Spleen (tissue), 11 donors: ENCODE results near the gene MAPK1. TPM values are rescaled to one million over a fixed set of nuclear protein-coding genes. Genes with fewer than 3 reads are reported as not detected.

Source experiments
- DNase-seq: peaks from one replicate; pipeline ENCODE4 v3.0.0-alpha.2; 2020
- H3K27ac ChIP-seq, 8 donors: fragments of 200-600 bp; sonication (generic) in 7 of 8; 1 replicate in 4 of 8; 2 replicates in 4 of 8; pipeline versions ENCODE4 v1.5.0 to v1.8.0; 2016 to 2021; ENCODE audit warnings: inconsistent platforms in 4 of 8, mild to moderate bottlenecking in 4 of 8, moderate library complexity in 1 of 8
- H3K27me3 ChIP-seq, 7 donors: fragments of 200-600 bp; sonication (generic) in 6 of 7; replicated peaks in 1 of 7; 1 replicate in 4 of 7; 2 replicates in 3 of 7; pipeline versions ENCODE4 v1.5.0 to v1.8.0; 2016 to 2021; ENCODE audit warnings: inconsistent platforms in 3 of 7, mild to moderate bottlenecking in 1 of 7
- H3K36me3 ChIP-seq, 6 donors: fragments of 200-600 bp; sonication (generic) in 5 of 6; 1 replicate in 4 of 6; 2 replicates in 2 of 6; pipeline versions ENCODE4 v1.5.0 to v1.8.0; 2016 to 2021; ENCODE audit warnings: inconsistent platforms in 2 of 6
- H3K4me1 ChIP-seq, 6 donors: fragments of 200-600 bp; sonication (generic) in 5 of 6; 1 replicate in 3 of 6; 2 replicates in 3 of 6; pipeline versions ENCODE4 v1.5.0 to v1.8.0; 2016 to 2021; ENCODE audit warnings: inconsistent platforms in 3 of 6
- H3K4me3 ChIP-seq, 8 donors: fragments of 200-600 bp; sonication (generic) in 7 of 8; 1 replicate in 4 of 8; 2 replicates in 4 of 8; pipeline versions ENCODE4 v1.5.0 to v1.8.0; 2016 to 2021; ENCODE audit warnings: inconsistent platforms in 4 of 8, mild to moderate bottlenecking in 4 of 8, moderate library complexity in 2 of 8
- H3K9me3 ChIP-seq, 8 donors: fragments of 200-600 bp; sonication (generic) in 7 of 8; 1 replicate in 4 of 8; 2 replicates in 4 of 8; pipeline versions ENCODE4 v1.5.0 to v1.8.0; 2016 to 2021; ENCODE audit warnings: inconsistent platforms in 4 of 8
- POLR2A ChIP-seq, 3 donors: fragments of 450-650 bp; IDR thresholded peaks; one replicate each; pipeline ENCODE4 v1.5.1; 2017; ENCODE audit warnings: antibody characterized with exemption in 3 of 3, mild to moderate bottlenecking in 1 of 3
- POLR2AphosphoS5 ChIP-seq, 3 donors: sonication (generic); formaldehyde crosslinking; IDR thresholded peaks; one replicate each; pipeline ENCODE4 v1.5.1; 2017; ENCODE audit warnings: antibody characterized with exemption in 3 of 3
- WGBS, 5 donors: extraction: QIAGEN DNeasy Blood & Tissue Kit in 3 of 5; methylation state at CpG; one replicate each; pipeline versions ENCODE4 v1.1.5 to v1.1.7; 2013 to 2018; 5-methylcytosine and 5-hydroxymethylcytosine counted together
- intact Hi-C: fragments of 100-400 bp; cut with DNase I; formaldehyde crosslinking; loops from one replicate; pipeline ENCODE4 v1.15.0; 2023; ENCODE audit warnings: low total_unique reads
- polyA plus RNA-seq, 3 donors: library from polyadenylated mRNA; stranded (reverse); fragments of 200-250 nt; gene quantifications; one replicate each; pipeline ENCODE4 v1.2.1, GENCODE V29; 2013
- total RNA-seq, 7 donors: library from RNA; depleted of rRNA in 3 of 7; stranded (reverse); fragments of >200 nt in 3 of 7; fragmentation: NEBNext Ultra II Directional in 4 of 7; extraction: Animal tissue kit (Norgen Biotek cat#: 25700) in 4 of 7; gene quantifications; one replicate each; pipeline versions ENCODE4 v1.1.0 to v1.2.1, GENCODE V29; 2016 to 2021
- TF ChIP-seq, protein P1 (sequence below), 11 experiments: fragments of 200-600 bp in 7 of 11; fragments of 450-650 bp in 4 of 11; sonication (generic) in 4 of 11; IDR thresholded peaks in 8 of 11; conservative IDR thresholded peaks in 3 of 11; 1 replicate in 7 of 11; 2 replicates in 4 of 11; pipeline versions ENCODE4 v1.4.0 to v1.8.0; 2016 to 2021; ENCODE audit warnings: antibody characterized with exemption in 11 of 11, inconsistent platforms in 4 of 11, mild to moderate bottlenecking in 1 of 11
- donor health status: healthy with polysubstance abuse.
- donor health status: DM: no; HTN: no; CAD: no; lungs with moderate emphysema.
- donor health status: DM: no; HTN: no; CAD: no.
- donor health status: Bipolar disorder and iron deficiency.
- donor health status: healthy.
- donor health status: DM: no; HTN: no; CAD: no.
- donor health status: DM: yes; HTN: yes; CAD: no.

Gene MAPK1
- total and polyA plus RNA-seq, 10 donors = 11.6 to 165 (median 106) TPM

DNA sequence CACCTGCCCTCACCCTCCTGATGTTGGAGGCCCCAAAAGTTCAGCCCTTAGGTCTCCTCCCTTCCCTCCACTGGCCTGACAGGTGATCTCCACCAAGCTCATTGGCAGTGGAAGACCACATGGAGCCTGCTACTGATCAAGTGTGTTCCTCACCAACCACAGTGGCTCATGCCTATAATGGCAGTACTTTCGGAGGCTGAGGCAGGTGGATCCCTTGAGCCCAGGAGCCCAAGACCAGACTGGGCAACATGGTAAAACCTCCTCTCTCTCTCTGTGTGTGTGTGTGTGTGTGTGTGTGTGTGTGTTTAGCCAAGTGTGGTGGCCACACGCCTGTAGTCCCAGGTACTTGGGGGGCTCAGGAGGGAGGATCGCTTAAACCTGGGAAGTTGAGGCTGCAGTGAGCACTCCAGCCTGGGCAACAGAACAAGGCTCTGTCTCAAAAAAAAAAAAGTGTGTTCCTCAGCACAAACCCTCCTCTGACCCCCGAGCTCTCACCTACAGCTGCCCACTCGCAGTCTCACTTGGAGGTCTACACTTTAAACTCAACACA is 127.5 kb downstream of the MAPK1 start:
- Histone ChIP-seq H3K27ac (no peak overlapping the region), H3K4me1 (peaks cover under 1 to 19% (median 9%) of the 10 kb centered on the region in 6 donors), H3K9me3 (no peaks in the 10 kb centered on the region), H3K4me3 (no peak overlapping the region), H3K27me3 (no peaks in the 10 kb centered on the region), H3K36me3 (no peaks in the 10 kb centered on the region)
- intact Hi-C loops = no loop called here
- 88 to 96% (median 95%) methylated on average over 5 of the region's 5 CpGs for WGBS, 5 donors
- no peak for TF ChIP-seq POLR2A (IDR thresholded peaks at IDR 0.05)
- no peak for TF ChIP-seq POLR2AphosphoS5 (IDR thresholded peaks at IDR 0.05)
- TF ChIP-seq, protein P1, sequence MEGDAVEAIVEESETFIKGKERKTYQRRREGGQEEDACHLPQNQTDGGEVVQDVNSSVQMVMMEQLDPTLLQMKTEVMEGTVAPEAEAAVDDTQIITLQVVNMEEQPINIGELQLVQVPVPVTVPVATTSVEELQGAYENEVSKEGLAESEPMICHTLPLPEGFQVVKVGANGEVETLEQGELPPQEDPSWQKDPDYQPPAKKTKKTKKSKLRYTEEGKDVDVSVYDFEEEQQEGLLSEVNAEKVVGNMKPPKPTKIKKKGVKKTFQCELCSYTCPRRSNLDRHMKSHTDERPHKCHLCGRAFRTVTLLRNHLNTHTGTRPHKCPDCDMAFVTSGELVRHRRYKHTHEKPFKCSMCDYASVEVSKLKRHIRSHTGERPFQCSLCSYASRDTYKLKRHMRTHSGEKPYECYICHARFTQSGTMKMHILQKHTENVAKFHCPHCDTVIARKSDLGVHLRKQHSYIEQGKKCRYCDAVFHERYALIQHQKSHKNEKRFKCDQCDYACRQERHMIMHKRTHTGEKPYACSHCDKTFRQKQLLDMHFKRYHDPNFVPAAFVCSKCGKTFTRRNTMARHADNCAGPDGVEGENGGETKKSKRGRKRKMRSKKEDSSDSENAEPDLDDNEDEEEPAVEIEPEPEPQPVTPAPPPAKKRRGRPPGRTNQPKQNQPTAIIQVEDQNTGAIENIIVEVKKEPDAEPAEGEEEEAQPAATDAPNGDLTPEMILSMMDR (IDR thresholded peaks at IDR 0.05 in 8 of 11, conservative IDR thresholded peaks at IDR 0.05 in 3 of 11) = no peak
- DNase-seq = no peak

GRCh38 chr22:21738966-21739365 is 128.5 kb downstream of the MAPK1 start:
- 44 to 62% (median 50%) methylated on average over 7 of the region's 7 CpGs for WGBS, 5 donors

GRCh38 chr22:21738081-21738480 is 129.4 kb downstream of the MAPK1 start:
- intact Hi-C loops = no loop called here
- H3K9me3 ChIP-seq = no peaks in the 10 kb centered on the region
- H3K27ac ChIP-seq = no peak overlapping the region
- no peak for TF ChIP-seq POLR2A (IDR thresholded peaks at IDR 0.05)
- TF ChIP-seq, protein P1 (IDR thresholded peaks at IDR 0.05 in 8 of 11, conservative IDR thresholded peaks at IDR 0.05 in 3 of 11) = no peak
- TF ChIP-seq POLR2AphosphoS5 (IDR thresholded peaks at IDR 0.05) = no peak
- peaks cover 9 to 37% (median 22%) of the 10 kb centered on the region in 6 donors for H3K4me1 ChIP-seq
- 77 to 90% (median 82%) methylated on average over 8 of the region's 8 CpGs for WGBS, 5 donors
- H3K36me3 ChIP-seq = no peaks in the 10 kb centered on the region
- no peaks in the 10 kb centered on the region for H3K27me3 ChIP-seq
- DNase-seq = no peak
- H3K4me3 ChIP-seq = no peak overlapping the region

More at GRCh38 chr22:21738966-21739365, 128.5 kb downstream of the MAPK1 start:
- Histone ChIP-seq H3K4me3 (no peak overlapping the region), H3K9me3 (no peaks in the 10 kb centered on the region), H3K27ac (no peak overlapping the region), H3K36me3 (no peaks in the 10 kb centered on the region), H3K4me1 (peaks cover 9 to 29% (median 19%) of the 10 kb centered on the region in 6 donors), H3K27me3 (no peaks in the 10 kb centered on the region)
- no peak for DNase-seq
- TF ChIP-seq, protein P1 (IDR thresholded peaks at IDR 0.05 in 8 of 11, conservative IDR thresholded peaks at IDR 0.05 in 3 of 11) = no peak
- TF ChIP-seq POLR2AphosphoS5 (IDR thresholded peaks at IDR 0.05) (no peak), POLR2A (IDR thresholded peaks at IDR 0.05) (no peak)
- intact Hi-C loops = no loop called here

DNA sequence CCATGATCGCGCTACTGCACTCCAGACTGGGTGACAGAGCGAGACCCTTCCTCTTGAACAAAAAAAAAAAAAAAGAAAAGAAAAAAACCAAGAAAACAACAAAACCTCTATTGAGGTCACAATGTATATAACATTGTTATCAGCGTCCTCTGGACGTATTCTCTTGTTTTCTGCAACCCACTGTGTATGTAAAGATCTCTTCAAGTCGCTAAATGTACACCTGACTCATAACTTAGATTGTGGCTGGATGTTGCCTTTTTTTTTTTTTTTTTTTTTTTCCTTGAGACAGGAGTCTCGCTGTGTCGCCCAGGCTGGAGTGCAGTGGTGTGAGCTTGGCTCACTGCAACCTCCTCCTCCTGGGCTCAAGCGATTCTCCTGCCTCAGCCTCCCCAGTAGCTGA is 130.5 kb downstream of the MAPK1 start:
- no peak overlapping the region for H3K27ac ChIP-seq
- intact Hi-C loops = no loop called here
- TF ChIP-seq, protein P1 (IDR thresholded peaks at IDR 0.05 in 8 of 11, conservative IDR thresholded peaks at IDR 0.05 in 3 of 11) = no peak
- TF ChIP-seq POLR2A (IDR thresholded peaks at IDR 0.05) = no peak
- no peak for TF ChIP-seq POLR2AphosphoS5 (IDR thresholded peaks at IDR 0.05)
- no peaks in the 10 kb centered on the region for H3K9me3 ChIP-seq
- no peak for DNase-seq
- no peaks in the 10 kb centered on the region for H3K36me3 ChIP-seq
- no peaks in the 10 kb centered on the region for H3K27me3 ChIP-seq
- no peak overlapping the region for H3K4me3 ChIP-seq
- peaks cover 9 to 37% (median 22%) of the 10 kb centered on the region in 6 donors for H3K4me1 ChIP-seq
- 71 to 91% (median 87%) methylated on average over 9 of the region's 9 CpGs for WGBS, 5 donors
